NT2/D1 (cell line): Measurements from ENCODE around the gene DNAJC4.

Source experiments
- SUZ12 ChIP-seq: IDR thresholded peaks from 2 replicates; pipeline ENCODE4 v1.6.1; 2011; ENCODE audit not compliant: insufficient read length, insufficient read depth; ENCODE audit errors: extremely low read depth
- YY1 ChIP-seq: IDR thresholded peaks from 2 replicates; pipeline ENCODE4 v1.6.1; 2011; ENCODE audit not compliant: insufficient read length, insufficient read depth

DNA sequence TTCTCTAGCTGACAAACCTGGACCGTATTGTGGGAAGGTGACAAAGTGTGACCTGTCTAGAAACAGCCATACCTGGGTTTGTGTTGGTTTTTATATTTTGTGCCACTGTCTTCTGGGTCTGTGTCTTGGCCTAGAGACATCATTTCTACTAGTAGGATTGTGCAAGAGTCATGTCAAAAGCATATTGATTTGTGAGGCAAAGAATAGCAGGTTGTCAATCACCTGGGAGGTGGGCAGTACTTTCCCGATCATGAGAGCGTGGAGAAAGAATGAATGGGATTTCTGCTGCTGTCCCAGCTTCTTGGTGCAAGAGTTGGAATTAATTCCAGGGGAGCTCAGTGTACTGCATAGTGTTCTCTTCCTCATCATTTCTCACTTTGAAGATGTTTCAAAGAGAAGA, 28.8 kb upstream of the DNAJC4 start:
- TF ChIP-seq SUZ12 (no peak), YY1 (no peak)
